Activated T-cell treated with anti-CD3 and anti-CD28 coated beads, Interleukin-2, amount 50 U/mL, for 72 hours (primary cell): ENCODE measurements around the gene MPRIP. TPM values are rescaled to one million over a fixed set of nuclear protein-coding genes. Genes with fewer than 3 reads are reported as not detected.

ENCODE experiments used
- ATAC-seq, 2 donors: fragments of 150-1000 bp; cut with Tn5 transposase; replicated peaks in 1 of 2; 2 replicates each; pipeline ENCODE4 v1.10.0; 2021; ENCODE audit warnings: moderate library complexity in 2 of 2, mild to moderate bottlenecking in 1 of 2
- DNase-seq, 2 donors: peaks; one replicate each; pipeline ENCODE4 v3.0.0; 2021 to 2022; ENCODE audit warnings: mixed read lengths in 1 of 2
- H3K27ac Mint-ChIP-seq: one replicate; pipeline ENCODE4 v1.8.0; 2022; ENCODE audit warnings: mild to moderate bottlenecking, moderate library complexity, mixed read lengths
- H3K27me3 Mint-ChIP-seq: one replicate; pipeline ENCODE4 v1.8.0; 2022; ENCODE audit warnings: low read depth, mixed read lengths
- H3K36me3 Mint-ChIP-seq, 2 donors: one replicate each; pipeline ENCODE4 v1.8.0; 2022; ENCODE audit warnings: mixed read lengths in 2 of 2, mild to moderate bottlenecking in 1 of 2; ENCODE audit not compliant: insufficient read depth in 2 of 2
- H3K4me1 Mint-ChIP-seq: one replicate; pipeline ENCODE4 v1.8.0; 2022; ENCODE audit warnings: low read depth, mixed read lengths
- H3K4me3 Mint-ChIP-seq, 2 donors: one replicate each; pipeline ENCODE4 v1.8.0; 2022; ENCODE audit warnings: mild to moderate bottlenecking in 2 of 2, mixed read lengths in 2 of 2, moderate library complexity in 2 of 2
- H3K9me3 Mint-ChIP-seq, 2 donors: one replicate each; pipeline ENCODE4 v1.8.0; 2022; ENCODE audit warnings: mixed read lengths in 2 of 2
- total RNA-seq, 2 donors: library from RNA; stranded (reverse); gene quantifications; one replicate each; pipeline ENCODE4 v1.2.3, GENCODE V29; 2022

The MPRIP gene
- total RNA-seq, 2 donors from 2014 or later: 110 to 128 TPM

DNA sequence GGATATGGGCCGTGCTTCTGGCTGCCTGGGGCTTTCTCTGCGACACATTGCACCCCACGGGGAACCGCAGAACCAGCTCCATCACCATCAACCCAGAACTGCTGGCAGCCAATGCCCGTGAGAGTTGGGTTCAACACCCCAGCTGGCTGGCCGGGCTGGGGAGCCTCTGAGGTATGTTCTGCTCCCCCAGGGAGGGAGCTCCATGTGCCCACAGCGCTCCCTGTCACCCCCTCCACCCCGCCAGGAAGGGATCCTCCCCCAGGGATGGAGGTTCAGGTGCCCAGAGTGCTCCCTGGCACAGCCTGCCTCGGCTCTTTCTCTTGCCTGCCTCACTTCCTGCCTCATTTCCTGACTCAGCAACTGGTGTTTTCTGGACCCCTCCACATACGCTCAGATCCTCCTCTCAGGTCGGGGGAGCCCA lies 24.2 kb upstream of the MPRIP start:
- Mint-ChIP-seq H3K27me3 (no peaks in the 10 kb centered on the region), H3K4me1 (peaks cover 29% of the 10 kb centered on the region), H3K9me3 (no peaks in the 10 kb centered on the region), H3K27ac (no peak overlapping the region), H3K4me3 (no peak overlapping the region), H3K36me3 (no peaks in the 10 kb centered on the region)
- DNase-seq (no peak), ATAC-seq (no peak)

GRCh38 chr17:17018612-17019429 lies 23.4 kb upstream of the MPRIP start:
- ATAC-seq: no peak
- H3K36me3 Mint-ChIP-seq: no peaks in the 10 kb centered on the region
- H3K4me1 Mint-ChIP-seq: peaks cover 29% of the 10 kb centered on the region
- DNase-seq: no peak
- no peak overlapping the region for H3K27ac Mint-ChIP-seq
- H3K27me3 Mint-ChIP-seq: no peaks in the 10 kb centered on the region
- no peaks in the 10 kb centered on the region for H3K9me3 Mint-ChIP-seq
- H3K4me3 Mint-ChIP-seq: no peak overlapping the region

DNA sequence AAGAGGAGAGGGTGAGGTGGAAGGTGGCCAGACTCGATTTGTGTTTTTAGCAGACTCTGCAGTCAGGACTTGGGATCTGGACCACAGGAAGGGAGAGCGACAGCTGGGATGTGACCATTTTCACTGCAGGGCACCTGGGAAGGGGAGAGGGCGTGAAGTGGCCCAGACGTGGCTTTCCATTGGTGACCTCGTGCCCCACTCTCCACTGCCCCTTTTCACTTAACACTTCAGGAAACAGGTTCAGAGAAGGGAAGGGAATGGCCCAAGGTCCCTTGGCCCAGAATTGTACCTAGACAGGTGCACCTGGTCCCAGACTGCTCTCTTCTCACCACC lies 22.9 kb upstream of the MPRIP start:
- Mint-ChIP-seq H3K9me3 (no peaks in the 10 kb centered on the region), H3K36me3 (no peaks in the 10 kb centered on the region), H3K27ac (no peak overlapping the region), H3K4me1 (peaks cover 29% of the 10 kb centered on the region), H3K27me3 (no peaks in the 10 kb centered on the region), H3K4me3 (no peak overlapping the region)
- no peak for DNase-seq
- no peak for ATAC-seq

DNA sequence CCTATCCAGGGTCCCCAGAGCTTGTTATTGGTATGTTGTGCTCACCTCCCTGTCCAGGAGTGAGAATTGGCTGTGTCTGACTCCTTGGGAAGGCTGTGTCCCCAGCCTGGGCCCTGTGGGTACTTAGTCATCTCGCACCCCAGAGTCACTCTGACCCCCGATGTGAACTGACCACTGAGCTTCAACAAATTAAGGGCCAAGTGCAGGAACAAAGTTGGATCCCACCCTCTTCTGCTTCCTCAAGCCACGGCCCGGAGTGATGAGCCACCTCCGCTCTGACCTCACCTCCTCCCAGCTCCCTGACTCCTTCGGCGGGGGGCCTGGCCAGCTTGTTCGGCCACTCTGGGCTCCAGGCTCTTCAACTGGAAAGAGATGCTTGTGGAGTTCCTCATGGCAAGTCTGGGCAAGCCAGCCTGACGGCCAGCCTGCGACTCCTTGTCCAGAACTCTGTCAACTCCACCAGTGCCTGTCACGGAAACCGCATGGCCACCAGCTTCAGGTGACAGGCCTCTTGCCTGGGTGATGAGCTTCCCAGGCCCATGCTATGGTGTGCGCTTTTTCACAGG lies 22.3 kb upstream of the MPRIP start:
- ATAC-seq (no peak), DNase-seq (no peak)
- peaks cover 29% of the 10 kb centered on the region for H3K4me1 Mint-ChIP-seq
- no peak overlapping the region for H3K27ac Mint-ChIP-seq
- H3K27me3 Mint-ChIP-seq: no peaks in the 10 kb centered on the region
- H3K9me3 Mint-ChIP-seq: no peaks in the 10 kb centered on the region
- no peaks in the 10 kb centered on the region for H3K36me3 Mint-ChIP-seq
- no peak overlapping the region for H3K4me3 Mint-ChIP-seq

GRCh38 chr17:17020821-17021193 lies 21.4 kb upstream of the MPRIP start:
- H3K4me1 Mint-ChIP-seq: peaks cover 21% of the 10 kb centered on the region
- no peak overlapping the region for H3K27ac Mint-ChIP-seq
- no peaks in the 10 kb centered on the region for H3K9me3 Mint-ChIP-seq
- H3K4me3 Mint-ChIP-seq: no peak overlapping the region
- H3K27me3 Mint-ChIP-seq: no peaks in the 10 kb centered on the region
- DNase-seq (no peak), ATAC-seq (no peak)
- H3K36me3 Mint-ChIP-seq: no peaks in the 10 kb centered on the region

GRCh38 chr17:17021194-17021863 lies 20.9 kb upstream of the MPRIP start:
- ATAC-seq: no peak

GRCh38 chr17:17022011-17022410 lies 20.2 kb upstream of the MPRIP start:
- Mint-ChIP-seq H3K9me3 (no peaks in the 10 kb centered on the region), H3K27ac (no peak overlapping the region), H3K36me3 (no peaks in the 10 kb centered on the region), H3K4me3 (no peak overlapping the region), H3K27me3 (no peaks in the 10 kb centered on the region), H3K4me1 (peaks cover 10% of the 10 kb centered on the region)
- ATAC-seq (no peak), DNase-seq (no peak)

More at GRCh38 chr17:17021194-17021863, 20.9 kb upstream of the MPRIP start:
- no peaks in the 10 kb centered on the region for H3K27me3 Mint-ChIP-seq
- peaks cover 17% of the 10 kb centered on the region for H3K4me1 Mint-ChIP-seq
- H3K9me3 Mint-ChIP-seq: no peaks in the 10 kb centered on the region
- H3K36me3 Mint-ChIP-seq: no peaks in the 10 kb centered on the region
- H3K4me3 Mint-ChIP-seq: no peak overlapping the region
- H3K27ac Mint-ChIP-seq: no peak overlapping the region
- DNase-seq: no peak

DNA sequence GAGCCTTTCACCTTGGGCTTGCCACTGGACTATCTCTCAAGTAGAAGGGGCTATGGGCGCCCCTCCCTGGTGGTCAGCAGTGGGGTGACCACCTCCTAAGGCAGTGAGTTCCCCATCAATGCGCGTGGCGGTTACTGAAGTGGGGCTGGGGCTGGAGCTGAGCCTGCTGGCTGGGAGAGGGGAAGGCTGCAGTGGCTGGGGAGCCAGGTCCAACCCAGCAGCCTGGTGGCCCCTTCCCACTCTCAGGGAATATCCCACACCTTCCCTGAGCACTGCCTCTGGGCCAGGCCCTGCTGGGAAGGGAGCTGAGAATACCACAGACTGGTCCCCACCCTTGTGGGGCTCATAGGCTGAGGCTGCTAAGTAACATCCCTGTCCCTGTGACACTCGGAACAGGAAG lies 19.8 kb upstream of the MPRIP start:
- Mint-ChIP-seq H3K27ac (no peak overlapping the region), H3K4me3 (no peak overlapping the region), H3K9me3 (no peaks in the 10 kb centered on the region), H3K4me1 (peaks cover 7% of the 10 kb centered on the region), H3K36me3 (no peaks in the 10 kb centered on the region), H3K27me3 (no peaks in the 10 kb centered on the region)
- ATAC-seq (no peak), DNase-seq (no peak)

DNA sequence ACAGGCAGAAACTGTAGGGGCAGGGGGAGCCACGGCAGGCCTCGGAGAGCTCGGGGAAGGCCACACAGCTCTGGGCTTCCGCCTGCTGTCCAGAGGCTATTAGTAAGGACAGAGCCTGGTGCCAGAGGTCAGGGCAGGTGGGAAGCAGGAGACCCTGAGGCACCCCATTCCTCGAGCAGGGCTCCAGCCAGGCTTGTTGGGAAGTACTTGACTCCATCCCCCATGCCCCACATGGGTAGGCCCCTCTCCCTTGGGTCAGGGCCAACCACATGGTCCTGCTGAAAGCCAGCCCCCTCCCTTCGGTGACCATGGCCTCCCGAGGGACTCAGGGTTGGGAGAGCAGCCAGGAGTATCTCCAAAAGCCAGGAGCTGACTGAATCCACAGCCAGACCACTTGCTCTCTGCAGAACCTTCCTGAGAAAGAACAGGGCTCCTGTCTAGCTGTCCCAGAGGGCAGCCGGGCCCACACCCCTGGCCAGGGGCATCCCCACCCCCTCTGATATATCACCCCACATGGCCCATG lies 17.4 kb upstream of the MPRIP start:
- Mint-ChIP-seq H3K27ac (no peak overlapping the region), H3K36me3 (no peaks in the 10 kb centered on the region), H3K4me1 (no peaks in the 10 kb centered on the region), H3K9me3 (no peaks in the 10 kb centered on the region), H3K4me3 (no peak overlapping the region), H3K27me3 (no peaks in the 10 kb centered on the region)
- ATAC-seq: no peak
- no peak for DNase-seq

GRCh38 chr17:17025621-17026020 lies 16.6 kb upstream of the MPRIP start:
- H3K9me3 Mint-ChIP-seq: no peaks in the 10 kb centered on the region
- H3K27ac Mint-ChIP-seq: no peak overlapping the region
- H3K4me1 Mint-ChIP-seq: no peaks in the 10 kb centered on the region
- no peak overlapping the region for H3K4me3 Mint-ChIP-seq
- no peak for DNase-seq
- H3K27me3 Mint-ChIP-seq: no peaks in the 10 kb centered on the region
- ATAC-seq: no peak
- no peaks in the 10 kb centered on the region for H3K36me3 Mint-ChIP-seq

DNA sequence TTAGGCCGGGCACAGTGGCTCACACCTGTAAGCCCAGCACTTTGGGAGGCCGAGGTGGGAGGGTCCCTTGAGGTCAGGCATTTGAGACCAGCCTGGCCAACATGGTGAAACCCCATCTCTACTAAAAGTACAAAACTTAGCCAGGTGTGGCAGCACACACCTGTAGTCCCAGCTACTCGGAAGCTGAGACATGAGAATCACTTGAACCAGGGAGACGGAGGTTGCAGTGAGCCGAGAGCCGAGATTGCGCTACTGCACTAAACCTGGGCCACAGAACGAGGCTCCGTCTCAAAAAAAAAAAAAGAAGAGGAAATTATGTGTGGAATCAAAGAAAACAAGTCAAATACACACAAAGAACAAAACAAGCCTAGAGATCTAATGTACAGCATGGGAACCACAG lies 16.1 kb upstream of the MPRIP start:
- H3K4me1 Mint-ChIP-seq: no peaks in the 10 kb centered on the region
- H3K9me3 Mint-ChIP-seq: no peaks in the 10 kb centered on the region
- H3K27ac Mint-ChIP-seq: no peak overlapping the region
- H3K4me3 Mint-ChIP-seq: no peak overlapping the region
- ATAC-seq: no peak
- H3K36me3 Mint-ChIP-seq: no peaks in the 10 kb centered on the region
- DNase-seq: no peak
- H3K27me3 Mint-ChIP-seq: no peaks in the 10 kb centered on the region

DNA sequence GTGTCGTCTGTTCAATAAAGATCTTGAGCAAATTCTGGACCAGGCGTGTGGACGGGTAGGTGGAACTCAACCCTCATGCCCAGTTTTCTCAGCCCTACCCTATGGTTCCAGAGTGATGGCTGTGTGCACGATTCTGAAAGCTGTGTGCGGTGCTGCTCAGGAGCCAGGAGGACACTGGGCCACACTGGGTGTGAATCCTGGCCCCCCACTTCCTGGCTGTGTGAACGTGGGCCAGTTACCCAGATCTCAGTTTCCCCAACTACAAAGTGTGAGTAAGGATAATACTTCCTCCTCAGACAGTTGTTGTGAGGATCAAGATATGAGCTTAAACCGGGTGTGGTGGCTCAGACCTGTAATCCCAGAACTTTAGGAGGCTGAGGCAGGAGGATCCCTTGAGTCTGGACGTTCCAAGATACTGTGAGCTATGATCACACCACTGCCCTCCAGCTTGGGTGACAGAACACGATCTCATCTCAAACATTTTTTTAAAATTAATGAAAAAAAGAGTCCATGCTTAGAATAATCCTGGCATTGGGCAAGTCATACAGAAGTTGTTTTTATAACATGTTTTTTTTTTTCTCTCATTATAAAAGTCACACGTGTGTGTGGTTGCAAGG lies 14.7 kb upstream of the MPRIP start:
- Mint-ChIP-seq H3K4me1 (no peaks in the 10 kb centered on the region), H3K27ac (no peak overlapping the region), H3K4me3 (no peak overlapping the region), H3K9me3 (no peaks in the 10 kb centered on the region), H3K27me3 (no peaks in the 10 kb centered on the region), H3K36me3 (no peaks in the 10 kb centered on the region)
- DNase-seq: no peak
- ATAC-seq: no peak
